Psoas muscle (tissue), 8 donors: ENCODE measurements around the gene SVIP. TPM values are rescaled to one million over a fixed set of nuclear protein-coding genes. Genes with fewer than 3 reads are reported as not detected.

Experiments used
- ATAC-seq, 4 donors: fragments of 200-7000 bp; cut with Tn5 transposase; one replicate each; pipeline ENCODE4 v1.9.1; 2020; ENCODE audit warnings: moderate library complexity in 3 of 4, mild to moderate bottlenecking in 2 of 4
- DNase-seq, 2 donors: peaks; one replicate each; pipeline ENCODE4 v3.0.0-alpha.2; 2020
- H3K27ac ChIP-seq: fragments of 200-600 bp; one replicate; pipeline ENCODE4 v1.8.0; 2022
- H3K27me3 ChIP-seq, 3 donors: fragments of 200-600 bp in 1 of 3; one replicate each; pipeline versions ENCODE4 v1.6.1 to v1.8.0; 2013 to 2022; ENCODE audit warnings: low read length in 2 of 3, mild to moderate bottlenecking in 2 of 3, moderate library complexity in 1 of 3; ENCODE audit not compliant: insufficient read depth in 3 of 3
- H3K36me3 ChIP-seq, 2 donors: fragments of 200-600 bp in 1 of 2; one replicate each; pipeline versions ENCODE4 v1.6.1 to v1.8.0; 2013 to 2022; ENCODE audit warnings: low read depth in 1 of 2, mild to moderate bottlenecking in 1 of 2, moderate library complexity in 1 of 2; ENCODE audit not compliant: insufficient read depth in 1 of 2
- H3K4me1 ChIP-seq: fragments of 200-600 bp; one replicate; pipeline ENCODE4 v1.8.0; 2022
- H3K4me3 ChIP-seq: fragments of 200-600 bp; one replicate; pipeline ENCODE4 v1.8.0; 2022; ENCODE audit warnings: mild to moderate bottlenecking
- H3K9me3 ChIP-seq: fragments of 200-600 bp; one replicate; pipeline ENCODE4 v1.8.0; 2022
- WGBS, 3 donors: extraction: QIAGEN DNeasy Blood & Tissue Kit; methylation state at CpG; one replicate each; pipeline versions ENCODE4 v1.1.6 to v1.1.7; 2013; 5-methylcytosine and 5-hydroxymethylcytosine counted together
- intact Hi-C, 2 donors: fragments of 100-400 bp; cut with DNase I; formaldehyde crosslinking; loops; one replicate each; pipeline versions ENCODE4 v1.11.0 to v1.14.2; 2022
- long read RNA-seq, 2 donors: library from polyadenylated mRNA; unstranded; transcript quantifications; one replicate each; pipeline ENCODE4 v2.0.0, GENCODE V29; 2021
- polyA plus RNA-seq, 3 donors: library from polyadenylated mRNA; stranded (reverse); fragments of 200-250 nt; gene quantifications; one replicate each; pipeline ENCODE4 v1.2.3, GENCODE V29; 2013
- total RNA-seq, 4 donors: library from RNA; stranded (reverse); fragmentation: NEBNext Ultra II Directional in 2 of 4; extraction: Animal tissue kit (Norgen Biotek cat#: 25700) in 2 of 4; gene quantifications; one replicate each; pipeline versions ENCODE4 v1.2.1 to v1.2.4, GENCODE V29; 2021 to 2023
- TF ChIP-seq, protein P1 (sequence below): fragments of 200-600 bp; IDR thresholded peaks from one replicate; pipeline ENCODE4 v1.8.0; 2022; ENCODE audit warnings: antibody characterized with exemption
- donor health status: healthy with polysubstance abuse.
- donor health status: DM: no; HTN: no; CAD: no; lungs with moderate emphysema.
- donor health status: Bipolar disorder and iron deficiency.
- donor health status: healthy.
- donor health status: DM: yes; HTN: yes; CAD: no.
- donor health status: DM: no; HTN: no; CAD: no.
- donor health status: DM: no; HTN: no; CAD: no.
- donor health status: DM: yes; HTN: yes; CAD: no.

SVIP gene, protein sequence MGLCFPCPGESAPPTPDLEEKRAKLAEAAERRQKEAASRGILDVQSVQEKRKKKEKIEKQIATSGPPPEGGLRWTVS
- total RNA-seq (10 to 100 TPM; 18.0 to 29.1 (median 20.9) TPM), polyA plus RNA-seq (10 to 100 TPM in 1 of 3 donors, 1 to 10 TPM in 2; 3.9 to 11.9 (median 8.9) TPM)
- long read RNA-seq, donor 1, full-length matches to known transcripts = 8 of 12 reads
- long read RNA-seq, donor 1, partial matches to known transcripts = 0 of 12 reads
- long read RNA-seq, donor 1, other reads (novel, unspliced or antisense) = 4 of 12 reads
- long read RNA-seq, donor 2, full-length matches to known transcripts = 3 of 10 reads
- long read RNA-seq, donor 2, partial matches to known transcripts = 4 of 10 reads
- long read RNA-seq, donor 2, other reads (novel, unspliced or antisense) = 3 of 10 reads

DNA sequence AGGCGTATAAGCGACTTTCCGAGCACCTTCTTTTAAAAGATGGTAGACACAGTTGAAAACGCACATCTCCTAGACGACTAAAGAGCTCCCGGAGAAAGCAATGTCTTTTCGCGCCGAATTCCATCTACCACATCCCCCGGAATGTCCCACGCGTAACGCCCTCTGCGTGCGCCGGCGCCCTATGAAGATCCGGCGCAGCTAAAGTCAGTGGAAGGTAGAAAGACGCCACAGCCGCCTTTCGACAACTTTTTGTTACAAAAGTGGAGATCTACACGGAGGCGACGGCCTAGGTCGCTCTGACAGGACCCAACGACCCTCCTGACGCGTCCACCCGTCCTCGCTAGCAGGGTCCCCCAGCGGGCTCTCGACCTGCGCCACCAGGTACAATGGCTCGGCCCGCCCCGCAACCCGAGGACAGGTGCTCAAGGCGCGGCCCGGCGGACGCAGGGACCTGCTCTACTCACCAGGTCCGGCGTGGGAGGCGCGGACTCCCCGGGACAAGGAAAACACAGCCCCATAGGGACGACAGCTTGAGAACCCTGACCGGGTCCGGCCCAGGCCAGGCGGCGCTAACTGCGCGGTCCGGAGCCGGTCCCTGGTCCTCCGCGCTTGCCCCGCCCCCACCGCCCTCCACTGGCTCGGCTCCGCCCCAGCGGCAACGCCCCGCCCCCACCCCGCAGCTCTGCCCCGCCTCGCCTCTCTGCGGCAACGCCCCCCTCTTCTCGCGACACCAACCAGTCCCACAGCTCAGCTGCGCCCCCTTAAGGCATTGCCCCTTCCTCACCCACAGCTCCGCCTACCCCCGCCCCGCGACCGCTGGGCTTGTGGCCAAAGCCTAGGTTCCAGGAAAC, at the start of gene SVIP:
SVIP (minus strand) TSS at position 571 of the 851 bp plus-strand sequence; CDS start at position 518, 53 bp downstream.
- ATAC-seq (peak; percentile 98 to 99 (median 99)), DNase-seq (peak; percentile 92 to 97)
- WGBS, 3 donors = 1% methylated on average over 62 to 78 of the region's 79 CpGs
- H3K36me3 ChIP-seq = peaks cover 0 to 26% of the 10 kb centered on the region in 2 donors
- TF ChIP-seq, protein P1, sequence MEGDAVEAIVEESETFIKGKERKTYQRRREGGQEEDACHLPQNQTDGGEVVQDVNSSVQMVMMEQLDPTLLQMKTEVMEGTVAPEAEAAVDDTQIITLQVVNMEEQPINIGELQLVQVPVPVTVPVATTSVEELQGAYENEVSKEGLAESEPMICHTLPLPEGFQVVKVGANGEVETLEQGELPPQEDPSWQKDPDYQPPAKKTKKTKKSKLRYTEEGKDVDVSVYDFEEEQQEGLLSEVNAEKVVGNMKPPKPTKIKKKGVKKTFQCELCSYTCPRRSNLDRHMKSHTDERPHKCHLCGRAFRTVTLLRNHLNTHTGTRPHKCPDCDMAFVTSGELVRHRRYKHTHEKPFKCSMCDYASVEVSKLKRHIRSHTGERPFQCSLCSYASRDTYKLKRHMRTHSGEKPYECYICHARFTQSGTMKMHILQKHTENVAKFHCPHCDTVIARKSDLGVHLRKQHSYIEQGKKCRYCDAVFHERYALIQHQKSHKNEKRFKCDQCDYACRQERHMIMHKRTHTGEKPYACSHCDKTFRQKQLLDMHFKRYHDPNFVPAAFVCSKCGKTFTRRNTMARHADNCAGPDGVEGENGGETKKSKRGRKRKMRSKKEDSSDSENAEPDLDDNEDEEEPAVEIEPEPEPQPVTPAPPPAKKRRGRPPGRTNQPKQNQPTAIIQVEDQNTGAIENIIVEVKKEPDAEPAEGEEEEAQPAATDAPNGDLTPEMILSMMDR = peak; percentile 64
- intact Hi-C loops = no loop called here
- H3K4me3 ChIP-seq = peak within 1 kb of the TSS; percentile 94
- H3K27ac ChIP-seq = peak within 1 kb of the TSS; percentile 87
- peaks cover 9% of the 10 kb centered on the region for H3K4me1 ChIP-seq
- no peaks in the 10 kb centered on the region for H3K9me3 ChIP-seq
- no peaks in the 10 kb centered on the region for H3K27me3 ChIP-seq

DNA sequence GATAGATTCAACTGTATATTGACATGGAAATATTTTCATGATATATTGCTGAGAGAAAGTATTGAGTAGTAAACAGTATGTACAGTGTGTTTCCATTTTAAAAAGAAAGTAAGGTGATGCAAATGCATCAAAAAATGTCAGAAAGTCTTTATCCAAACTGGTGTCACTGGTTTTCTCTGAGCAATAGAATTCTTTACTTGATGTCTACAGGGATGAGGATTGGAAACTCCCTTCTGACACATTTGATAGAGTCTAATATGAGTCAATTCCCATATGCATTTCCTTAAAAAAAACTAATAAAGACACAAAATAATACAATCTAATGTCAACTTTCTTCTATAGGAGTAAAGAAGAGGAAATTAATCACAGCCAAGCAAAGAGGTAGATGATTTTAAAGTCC, 49.0 kb upstream of the SVIP start:
- Histone ChIP-seq H3K27ac (no peak overlapping the region), H3K36me3 (no peaks in the 10 kb centered on the region), H3K27me3 (no peaks in the 10 kb centered on the region), H3K9me3 (no peaks in the 10 kb centered on the region), H3K4me1 (no peaks in the 10 kb centered on the region), H3K4me3 (no peak overlapping the region)
- TF ChIP-seq, protein P1 = no peak
- ATAC-seq (no peak), DNase-seq (no peak)
- intact Hi-C loops = no loop called here

DNA sequence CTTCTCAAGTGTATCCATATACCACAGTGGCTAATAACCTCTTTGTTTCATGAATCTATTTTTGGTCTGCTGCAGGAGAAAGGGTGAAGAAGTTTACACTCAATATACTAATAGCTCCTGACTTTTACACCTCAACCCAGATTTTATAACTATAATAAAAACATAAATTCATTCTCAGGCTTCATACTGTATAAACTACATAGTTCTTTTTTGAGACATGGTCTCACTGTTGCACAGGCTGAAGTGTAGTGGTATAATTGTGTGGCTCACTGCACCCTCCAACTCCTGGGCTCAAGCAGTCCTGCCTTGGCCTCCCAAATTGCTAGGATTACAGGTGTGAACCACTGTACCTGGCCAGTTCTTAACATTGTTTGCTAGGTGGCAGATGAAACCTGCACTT, 48.4 kb upstream of the SVIP start:
- TF ChIP-seq, protein P1 = no peak
- DNase-seq = no peak
- no peaks in the 10 kb centered on the region for H3K27me3 ChIP-seq
- no peaks in the 10 kb centered on the region for H3K9me3 ChIP-seq
- no peak for ATAC-seq
- no peak overlapping the region for H3K4me3 ChIP-seq
- intact Hi-C loops = no loop called here
- H3K4me1 ChIP-seq = no peaks in the 10 kb centered on the region
- no peaks in the 10 kb centered on the region for H3K36me3 ChIP-seq
- no peak overlapping the region for H3K27ac ChIP-seq

DNA sequence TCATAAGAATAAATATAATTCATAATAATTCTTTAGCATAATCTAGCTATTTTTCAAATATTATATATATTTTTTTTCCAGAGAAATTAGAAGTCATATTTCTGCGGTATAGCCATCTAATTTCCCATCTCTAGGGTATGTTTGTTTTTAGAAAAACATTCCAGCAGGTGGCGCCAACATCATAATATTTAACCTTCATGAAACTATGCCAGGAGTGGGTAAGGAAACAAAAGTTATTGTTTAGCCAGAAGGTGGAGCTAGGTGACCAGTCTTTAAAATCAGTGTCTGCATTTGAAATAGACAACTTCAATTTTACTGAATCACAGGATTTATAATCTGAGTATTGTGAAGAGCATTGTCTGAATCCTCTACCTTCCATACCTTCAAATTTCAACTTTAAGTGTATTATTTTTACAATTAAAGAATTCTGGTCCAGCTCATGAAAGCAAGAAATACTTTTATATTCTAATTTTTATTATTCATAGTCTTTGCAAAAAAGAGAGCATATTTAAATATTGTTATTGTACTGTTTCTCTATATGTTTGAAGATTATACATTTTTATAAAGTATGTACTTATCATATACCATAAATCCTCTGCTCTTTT, 46.4 kb upstream of the SVIP start:
- Histone ChIP-seq H3K36me3 (no peaks in the 10 kb centered on the region), H3K27ac (no peak overlapping the region), H3K4me1 (no peaks in the 10 kb centered on the region), H3K27me3 (no peaks in the 10 kb centered on the region), H3K4me3 (no peak overlapping the region), H3K9me3 (no peaks in the 10 kb centered on the region)
- ATAC-seq = peak in 3 of 4 donors; percentile 61 to 86 (median 71)
- peak in 1 of 2 donors; percentile 11 for DNase-seq
- TF ChIP-seq, protein P1 = peak; percentile 71
- intact Hi-C loops = no loop called here
- 5 to 12% (median 8%) methylated on average over 2 of the region's 2 CpGs for WGBS, 3 donors
